Fibroblast of the aortic adventitia (primary cell): ENCODE measurements around the gene RPL21. TPM values are rescaled to one million over a fixed set of nuclear protein-coding genes. Genes with fewer than 3 reads are reported as not detected.

Experiments used
- DNase-seq: peaks from one replicate; pipeline ENCODE4 v3.0.0-alpha.2; 2010; ENCODE audit warnings: low read depth
- H3K4me3 ChIP-seq: 2 replicates; pipeline ENCODE4 v1.5.1; 2011; ENCODE audit warnings: low read depth, mild to moderate bottlenecking, control low read depth, low read length, moderate library complexity
- total RNA-seq: library from RNA; depleted of rRNA; stranded (reverse); fragments of >200 nt; gene quantifications from 2 replicates; pipeline ENCODE4 v1.2.3, GENCODE V29; 2012; ENCODE audit warnings: low replicate concordance
- TF ChIP-seq, protein P1 (sequence below): IDR thresholded peaks from 2 replicates; pipeline ENCODE4 v1.5.1; 2011; ENCODE audit warnings: mild to moderate bottlenecking, low read length, control low read depth, inconsistent platforms; ENCODE audit not compliant: insufficient read depth

Gene RPL21
- total RNA-seq, 1 donor: 1,402 TPM

DNA sequence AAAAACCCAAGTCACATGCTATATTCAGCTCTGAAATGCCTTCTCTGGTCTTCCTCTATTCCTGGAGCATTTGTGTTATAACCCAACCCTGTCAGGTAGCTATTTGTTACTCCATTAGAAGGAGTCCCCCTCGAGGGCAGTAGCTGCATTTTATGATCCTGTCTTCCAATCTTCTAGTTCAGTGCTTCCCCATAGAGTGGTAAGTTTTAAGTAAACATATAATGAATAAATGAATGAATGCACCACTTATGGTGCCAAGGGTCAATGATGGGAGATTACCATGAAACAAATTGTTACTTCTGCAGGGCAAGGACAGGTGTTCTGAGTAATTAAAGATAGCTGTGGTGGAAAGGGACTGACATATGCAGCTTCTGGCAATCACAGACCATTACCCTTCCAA lies 23.3 kb downstream of the RPL21 start:
- TF ChIP-seq, protein P1, sequence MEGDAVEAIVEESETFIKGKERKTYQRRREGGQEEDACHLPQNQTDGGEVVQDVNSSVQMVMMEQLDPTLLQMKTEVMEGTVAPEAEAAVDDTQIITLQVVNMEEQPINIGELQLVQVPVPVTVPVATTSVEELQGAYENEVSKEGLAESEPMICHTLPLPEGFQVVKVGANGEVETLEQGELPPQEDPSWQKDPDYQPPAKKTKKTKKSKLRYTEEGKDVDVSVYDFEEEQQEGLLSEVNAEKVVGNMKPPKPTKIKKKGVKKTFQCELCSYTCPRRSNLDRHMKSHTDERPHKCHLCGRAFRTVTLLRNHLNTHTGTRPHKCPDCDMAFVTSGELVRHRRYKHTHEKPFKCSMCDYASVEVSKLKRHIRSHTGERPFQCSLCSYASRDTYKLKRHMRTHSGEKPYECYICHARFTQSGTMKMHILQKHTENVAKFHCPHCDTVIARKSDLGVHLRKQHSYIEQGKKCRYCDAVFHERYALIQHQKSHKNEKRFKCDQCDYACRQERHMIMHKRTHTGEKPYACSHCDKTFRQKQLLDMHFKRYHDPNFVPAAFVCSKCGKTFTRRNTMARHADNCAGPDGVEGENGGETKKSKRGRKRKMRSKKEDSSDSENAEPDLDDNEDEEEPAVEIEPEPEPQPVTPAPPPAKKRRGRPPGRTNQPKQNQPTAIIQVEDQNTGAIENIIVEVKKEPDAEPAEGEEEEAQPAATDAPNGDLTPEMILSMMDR: no peak
- DNase-seq: no peak
- no peak overlapping the region for H3K4me3 ChIP-seq

DNA sequence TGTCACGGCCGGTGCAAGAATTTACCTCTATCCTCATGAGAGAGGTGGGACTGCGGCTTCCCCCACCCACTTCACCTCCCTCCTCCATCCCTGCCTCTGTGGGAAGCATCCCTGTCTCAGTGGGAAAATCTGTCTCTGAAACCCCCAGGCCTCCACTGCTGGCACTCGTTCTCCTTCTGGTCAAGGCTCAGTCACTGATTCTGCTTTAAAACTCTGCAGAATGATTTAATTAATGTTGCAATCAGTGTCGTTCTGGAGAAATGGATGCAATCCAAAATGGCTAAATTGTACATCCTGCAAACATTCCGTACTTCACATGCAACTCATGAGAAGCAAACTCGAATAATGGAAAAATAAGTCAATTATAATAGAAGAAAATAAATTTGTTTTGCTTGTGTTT lies 24.8 kb downstream of the RPL21 start:
- H3K4me3 ChIP-seq: no peak overlapping the region
- peak; percentile 59 for DNase-seq
- TF ChIP-seq, protein P1: no peak

DNA sequence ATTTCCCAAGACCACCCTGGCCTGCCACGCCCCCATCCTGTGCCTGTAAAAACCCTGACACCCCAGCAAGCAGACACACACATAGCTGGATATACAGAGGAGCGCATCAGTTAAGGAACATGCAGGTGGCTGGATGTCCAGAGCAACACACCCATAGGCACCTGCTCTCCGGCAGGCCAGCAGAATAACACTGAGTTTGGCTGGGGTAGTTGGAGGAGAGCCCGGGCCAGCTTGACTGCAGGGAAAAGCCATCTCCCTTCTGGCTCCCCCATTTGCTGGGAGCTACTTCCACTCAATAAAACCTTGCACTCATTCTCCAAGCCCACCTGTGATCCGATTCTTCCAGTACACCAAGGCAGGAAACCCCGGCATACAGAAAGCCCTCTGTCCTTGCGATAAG lies 28.1 kb downstream of the RPL21 start:
- TF ChIP-seq, protein P1: no peak
- no peak for DNase-seq
- H3K4me3 ChIP-seq: no peak overlapping the region

DNA sequence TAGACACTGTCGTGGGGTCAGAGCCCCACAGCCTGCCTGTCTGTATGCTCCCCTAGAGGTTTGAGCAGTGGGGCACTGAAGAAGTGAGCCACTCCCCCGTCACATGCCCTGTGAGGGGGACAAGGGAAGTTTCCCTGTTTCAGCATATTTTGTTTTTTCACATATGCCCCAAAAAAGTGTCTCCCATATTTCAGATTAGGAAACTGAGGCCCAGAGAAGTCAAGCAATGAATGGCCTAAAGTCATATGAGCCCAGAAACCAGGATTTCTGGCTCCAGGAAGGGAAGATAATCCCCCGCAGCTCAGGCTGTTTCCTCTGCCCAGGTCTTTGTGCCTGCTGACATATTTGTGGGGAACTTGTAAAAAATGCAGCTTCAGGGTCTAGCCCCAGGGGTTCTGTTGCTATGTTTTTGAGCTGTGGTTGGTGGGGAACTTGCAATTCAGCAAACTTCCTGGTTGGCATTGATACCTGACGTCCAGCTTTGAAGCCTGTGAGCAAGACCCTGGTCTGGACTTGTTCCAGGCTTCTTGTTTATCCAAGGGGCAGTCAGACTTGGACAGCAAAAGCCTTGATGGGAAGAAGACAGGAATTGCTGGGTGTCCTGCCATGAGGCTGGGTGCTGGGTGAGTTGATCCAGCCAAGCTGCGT lies 28.8 kb downstream of the RPL21 start:
- TF ChIP-seq, protein P1: no peak
- DNase-seq: no peak
- no peak overlapping the region for H3K4me3 ChIP-seq

DNA sequence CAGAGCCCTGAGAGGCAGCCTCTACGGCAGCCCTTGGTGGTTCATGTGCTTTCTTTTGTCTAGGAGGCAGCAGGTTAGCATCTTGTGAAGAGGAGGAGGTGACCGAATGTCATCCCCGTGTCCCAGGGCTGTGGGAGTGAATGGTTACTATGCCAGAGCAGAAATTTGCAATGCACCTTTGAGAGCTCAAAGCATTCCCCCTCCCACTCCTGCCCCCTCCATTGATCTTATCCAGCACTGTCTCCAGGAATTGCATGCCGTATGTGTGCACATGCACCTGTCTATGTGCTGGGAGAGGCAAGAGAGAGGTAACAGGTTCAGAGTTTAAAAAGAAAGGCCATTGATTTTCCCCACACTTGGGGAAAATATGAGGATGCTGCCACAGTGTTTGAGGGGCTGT lies 29.5 kb downstream of the RPL21 start:
- TF ChIP-seq, protein P1: no peak
- no peak for DNase-seq
- H3K4me3 ChIP-seq: no peak overlapping the region

DNA sequence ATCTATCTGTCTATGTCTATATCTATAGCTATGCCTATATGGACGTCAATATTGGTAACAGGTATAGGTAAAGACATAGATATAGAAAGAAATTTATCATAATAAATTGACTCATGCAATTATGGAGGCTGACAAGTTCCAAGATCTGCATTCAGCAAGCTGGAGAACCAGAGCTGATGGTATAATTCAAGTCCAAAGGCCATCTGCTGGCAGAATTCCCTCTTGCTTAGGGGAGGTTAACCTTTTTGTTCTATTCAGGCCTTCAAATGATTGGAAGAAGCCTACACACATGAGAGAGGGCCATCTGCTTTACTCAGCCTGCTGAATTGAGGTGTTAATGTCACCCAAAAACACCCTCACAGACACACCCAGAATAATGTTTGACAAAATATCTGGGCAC lies 30.1 kb downstream of the RPL21 start:
- H3K4me3 ChIP-seq: no peak overlapping the region
- TF ChIP-seq, protein P1: no peak
- DNase-seq: no peak

DNA sequence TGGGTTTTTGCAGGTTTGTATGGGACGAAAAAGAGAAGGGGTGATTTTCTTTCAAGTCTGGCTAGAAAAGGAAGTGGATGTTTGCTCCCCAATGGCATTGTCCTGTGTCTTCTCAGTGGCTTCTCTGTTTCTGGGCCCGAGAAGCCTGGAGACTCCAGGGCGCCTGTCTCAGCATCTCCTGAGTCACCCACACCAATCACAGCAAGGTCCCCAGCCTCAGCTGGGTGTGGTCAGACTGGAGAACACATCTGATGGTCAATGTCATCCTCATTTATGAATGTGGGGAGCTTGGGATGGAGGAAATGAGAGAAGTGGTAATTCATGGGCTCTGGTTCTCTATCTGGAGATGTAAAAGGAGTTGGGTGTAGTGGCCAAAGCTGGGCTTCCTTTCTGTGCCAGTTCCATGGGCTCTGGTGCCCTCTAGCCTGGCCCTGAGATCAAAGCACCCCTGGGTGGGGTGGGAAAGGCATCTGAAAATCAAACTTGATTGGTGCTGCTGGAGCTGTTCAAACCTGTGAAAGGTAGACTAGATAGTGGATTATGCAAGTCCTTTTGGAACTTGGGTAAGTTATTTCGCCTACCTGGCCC lies 32.6 kb downstream of the RPL21 start:
- TF ChIP-seq, protein P1: peak; percentile 44
- DNase-seq: peak; percentile 41

More for the DNA sequence above, 32.6 kb downstream of the RPL21 start:
- H3K4me3 ChIP-seq: no peak overlapping the region
